Tibial artery (tissue), 4 donors: ENCODE measurements around the gene MED12L.

Experiments used
- DNase-seq, 2 donors: peaks; one replicate each; pipeline ENCODE4 v3.0.0-alpha.2; 2019
- H3K27ac ChIP-seq, 2 donors: fragments of 200-600 bp; sonication (generic) in 1 of 2; 1 replicate in 1 of 2; 2 replicates in 1 of 2; pipeline ENCODE4 v1.5.1; 2018 to 2019; ENCODE audit warnings: mild to moderate bottlenecking in 1 of 2
- H3K27me3 ChIP-seq, 2 donors: fragments of 200-600 bp; sonication (generic) in 1 of 2; one replicate each; pipeline versions ENCODE4 v1.5.1 to v1.6.0; 2016 to 2019
- H3K36me3 ChIP-seq, 3 donors: fragments of 200-600 bp; sonication (generic) in 2 of 3; one replicate each; pipeline ENCODE4 v1.5.1; 2016 to 2019; ENCODE audit warnings: mild to moderate bottlenecking in 2 of 3
- H3K4me1 ChIP-seq, 4 donors: fragments of 200-600 bp; sonication (generic) in 2 of 4; 1 replicate in 3 of 4; 2 replicates in 1 of 4; pipeline ENCODE4 v1.5.1; 2016 to 2019
- H3K4me3 ChIP-seq, 2 donors: fragments of 200-600 bp; sonication (generic) in 1 of 2; 1 replicate in 1 of 2; 2 replicates in 1 of 2; pipeline ENCODE4 v1.5.1; 2018 to 2019; ENCODE audit warnings: mild to moderate bottlenecking in 2 of 2
- H3K9me3 ChIP-seq, 3 donors: fragments of 200-600 bp; sonication (generic) in 1 of 3; one replicate each; pipeline ENCODE4 v1.5.1; 2016 to 2019
- CTCF ChIP-seq, 2 experiments: fragments of 200-600 bp in 1 of 2; fragments of 450-650 bp in 1 of 2; IDR thresholded peaks; one replicate each; pipeline ENCODE4 v1.5.1; 2017 to 2019; ENCODE audit warnings: antibody characterized with exemption in 2 of 2, mild to moderate bottlenecking in 1 of 2, moderate library complexity in 1 of 2
- intact Hi-C: fragments of 100-400 bp; cut with DNase I; formaldehyde crosslinking; loops from one replicate; pipeline ENCODE4 v1.15.0; 2023; ENCODE audit warnings: low total_unique reads

Gene MED12L

GRCh38 chr3:151305060-151305774 lies 219.8 kb downstream of the MED12L start:
- Histone ChIP-seq H3K27me3 (no peaks in the 10 kb centered on the region), H3K4me3 (no peak overlapping the region), H3K36me3 (no peaks in the 10 kb centered on the region), H3K9me3 (no peaks in the 10 kb centered on the region), H3K4me1 (peaks cover 0 to 5% (median 2%) of the 10 kb centered on the region in 4 donors), H3K27ac (no peak overlapping the region)
- TF ChIP-seq CTCF (IDR thresholded peaks at IDR 0.05): no peak
- DNase-seq: peak in 1 of 2 donors; percentile 57
- intact Hi-C loops: no loop called here

- Histone ChIP-seq H3K4me1 (peaks cover 0 to 5% (median 2%) of the 10 kb centered on the region in 4 donors), H3K4me3 (no peak overlapping the region), H3K27ac (no peak overlapping the region), H3K9me3 (no peaks in the 10 kb centered on the region), H3K36me3 (no peaks in the 10 kb centered on the region), H3K27me3 (no peaks in the 10 kb centered on the region)
- TF ChIP-seq CTCF (IDR thresholded peaks at IDR 0.05): no peak
- intact Hi-C loops: no loop called here
- no peak for DNase-seq
Measured at GRCh38 chr3:151305775-151306151, 220.3 kb downstream of the MED12L start.

GRCh38 chr3:151306168-151306810 lies 220.8 kb downstream of the MED12L start:
- Histone ChIP-seq H3K9me3 (no peaks in the 10 kb centered on the region), H3K4me3 (no peak overlapping the region), H3K4me1 (peaks cover 0 to 5% (median 2%) of the 10 kb centered on the region in 4 donors), H3K27me3 (no peaks in the 10 kb centered on the region), H3K27ac (no peak overlapping the region), H3K36me3 (no peaks in the 10 kb centered on the region)
- intact Hi-C loops: no loop called here
- no peak for TF ChIP-seq CTCF (IDR thresholded peaks at IDR 0.05)
- DNase-seq: no peak

DNA sequence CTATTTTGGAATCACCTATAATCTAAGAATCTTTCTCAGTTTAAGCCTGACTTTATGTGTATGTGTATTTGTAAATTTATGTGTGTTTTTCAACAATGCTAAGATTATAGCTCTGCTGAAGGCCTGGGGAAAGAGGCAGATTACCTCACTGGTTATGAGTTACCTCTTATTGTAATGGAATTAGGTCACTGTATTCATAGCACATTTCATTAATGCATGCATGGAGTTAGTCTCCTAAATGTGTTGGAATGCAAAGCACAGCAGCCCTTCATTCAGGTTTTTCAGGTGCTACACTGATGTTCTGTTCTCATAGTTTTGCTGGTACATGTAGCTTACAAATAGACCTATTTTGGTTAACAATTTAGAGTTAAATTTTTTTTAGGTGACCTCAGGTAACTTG lies 221.7 kb downstream of the MED12L start:
- Histone ChIP-seq H3K4me3 (no peak overlapping the region), H3K27ac (no peak overlapping the region), H3K4me1 (peaks cover 0 to 5% (median 2%) of the 10 kb centered on the region in 4 donors), H3K9me3 (no peaks in the 10 kb centered on the region), H3K27me3 (no peaks in the 10 kb centered on the region), H3K36me3 (no peaks in the 10 kb centered on the region)
- no peak for DNase-seq
- no peak for TF ChIP-seq CTCF (IDR thresholded peaks at IDR 0.05)
- intact Hi-C loops: no loop called here

DNA sequence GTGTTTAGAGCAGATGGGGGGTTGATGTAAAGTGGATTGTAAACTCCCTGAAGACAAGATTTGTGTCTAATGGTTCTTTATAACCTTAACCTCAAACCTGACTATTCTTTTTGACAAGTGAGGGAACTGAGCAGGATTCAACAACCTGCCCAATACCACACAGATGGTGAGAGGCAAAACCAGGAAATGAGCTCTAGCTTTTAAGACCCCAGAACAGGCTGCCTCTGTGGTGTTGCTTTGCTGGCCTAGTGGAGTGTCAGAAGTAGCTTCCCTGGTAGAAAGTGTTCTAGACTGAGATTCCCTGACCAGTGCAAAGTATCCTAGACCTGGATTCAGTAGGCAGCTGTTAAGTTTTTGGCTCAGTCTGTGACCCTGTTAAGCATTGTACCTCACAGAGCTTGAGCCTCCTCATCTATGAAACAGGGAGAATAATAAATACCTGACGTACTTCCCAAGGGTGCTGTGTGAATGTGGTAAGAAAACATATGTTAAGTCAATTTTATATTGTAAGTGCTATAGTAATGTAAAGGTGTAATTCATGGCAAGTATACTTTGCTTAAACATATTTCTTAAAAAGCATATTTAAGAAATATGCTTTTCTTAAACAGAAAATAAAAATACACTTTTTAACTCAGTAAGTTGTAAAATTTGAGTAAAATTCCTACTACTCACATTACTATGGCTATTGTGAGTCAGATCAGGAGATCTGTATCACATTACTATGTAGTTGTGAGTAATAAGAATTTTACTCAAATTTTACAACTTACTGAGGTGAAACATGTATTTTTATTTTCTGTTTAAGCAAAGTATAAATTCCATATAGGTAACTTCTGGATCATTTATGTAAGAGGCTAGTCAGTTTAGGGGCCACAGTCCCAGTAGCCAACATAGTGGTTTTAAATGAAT lies 222.4 kb downstream of the MED12L start:
- Histone ChIP-seq H3K27ac (no peak overlapping the region), H3K4me3 (no peak overlapping the region), H3K9me3 (no peaks in the 10 kb centered on the region), H3K4me1 (peaks cover 0 to 5% (median 2%) of the 10 kb centered on the region in 4 donors), H3K36me3 (no peaks in the 10 kb centered on the region), H3K27me3 (no peaks in the 10 kb centered on the region)
- intact Hi-C loops: no loop called here
- no peak for TF ChIP-seq CTCF (IDR thresholded peaks at IDR 0.05)
- DNase-seq: no peak
